Esophagus muscularis mucosa (tissue), 3 donors: ENCODE measurements around the gene GALK2.

Experiments
- POLR2A ChIP-seq: fragments of 450-650 bp; IDR thresholded peaks from one replicate; pipeline ENCODE4 v1.6.1; 2017; ENCODE audit warnings: antibody characterized with exemption, moderate library complexity, mild to moderate bottlenecking, low read depth
- TF ChIP-seq, protein P1 (sequence below), 3 experiments: fragments of 200-600 bp in 2 of 3; fragments of 450-650 bp in 1 of 3; sonication (generic) in 2 of 3; IDR thresholded peaks; one replicate each; pipeline ENCODE4 v1.5.1; 2017 to 2019; ENCODE audit warnings: antibody characterized with exemption in 3 of 3, mild to moderate bottlenecking in 2 of 3, moderate library complexity in 1 of 3

DNA sequence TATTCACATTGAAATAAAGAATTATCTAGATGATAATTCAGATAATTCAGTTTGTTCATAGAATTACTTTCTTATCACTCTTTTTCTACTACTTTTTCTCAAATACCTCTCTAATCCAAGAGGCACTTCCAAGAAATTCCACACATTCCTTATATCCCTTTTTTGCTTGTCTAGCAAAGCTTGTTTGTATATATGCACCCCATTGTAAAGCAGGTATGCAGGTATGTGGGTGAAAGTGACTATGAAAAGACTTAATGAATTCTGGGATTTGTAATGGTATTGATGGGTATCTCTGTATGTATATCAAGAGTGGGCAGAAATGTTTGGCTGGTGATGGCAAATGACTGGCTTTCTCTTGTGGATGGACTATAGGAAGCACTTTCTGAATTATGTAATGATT is 158.9 kb downstream of the GALK2 start:
- TF ChIP-seq, protein P1, sequence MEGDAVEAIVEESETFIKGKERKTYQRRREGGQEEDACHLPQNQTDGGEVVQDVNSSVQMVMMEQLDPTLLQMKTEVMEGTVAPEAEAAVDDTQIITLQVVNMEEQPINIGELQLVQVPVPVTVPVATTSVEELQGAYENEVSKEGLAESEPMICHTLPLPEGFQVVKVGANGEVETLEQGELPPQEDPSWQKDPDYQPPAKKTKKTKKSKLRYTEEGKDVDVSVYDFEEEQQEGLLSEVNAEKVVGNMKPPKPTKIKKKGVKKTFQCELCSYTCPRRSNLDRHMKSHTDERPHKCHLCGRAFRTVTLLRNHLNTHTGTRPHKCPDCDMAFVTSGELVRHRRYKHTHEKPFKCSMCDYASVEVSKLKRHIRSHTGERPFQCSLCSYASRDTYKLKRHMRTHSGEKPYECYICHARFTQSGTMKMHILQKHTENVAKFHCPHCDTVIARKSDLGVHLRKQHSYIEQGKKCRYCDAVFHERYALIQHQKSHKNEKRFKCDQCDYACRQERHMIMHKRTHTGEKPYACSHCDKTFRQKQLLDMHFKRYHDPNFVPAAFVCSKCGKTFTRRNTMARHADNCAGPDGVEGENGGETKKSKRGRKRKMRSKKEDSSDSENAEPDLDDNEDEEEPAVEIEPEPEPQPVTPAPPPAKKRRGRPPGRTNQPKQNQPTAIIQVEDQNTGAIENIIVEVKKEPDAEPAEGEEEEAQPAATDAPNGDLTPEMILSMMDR (IDR thresholded peaks at IDR 0.05), result no peak
- TF ChIP-seq POLR2A, result no peak
